OCI-LY1 (cell line): ENCODE data around the gene EMC9.

Experiments used
- CTCF ChIP-seq: fragments of 200-600 bp; sonication (generic), shearing (Covaris generic); IDR thresholded peaks from 2 replicates; pipeline ENCODE4 v1.5.1; 2017; ENCODE audit warnings: mild to moderate bottlenecking, antibody characterized with exemption, low read length, moderate library complexity, mixed read lengths
- EZH2 ChIP-seq: fragments of 200-600 bp; sonication (generic), shearing (Covaris generic); IDR thresholded peaks from 2 replicates; pipeline ENCODE4 v1.8.0; 2017; ENCODE audit warnings: borderline replicate concordance, mixed run types, mild to moderate bottlenecking, antibody characterized with exemption, low read length, moderate library complexity, mixed read lengths

- TF ChIP-seq CTCF (no peak), EZH2 (no peak)
Measured at GRCh38 chr14:24181371-24182077, 40.1 kb upstream of the EMC9 start.
